NCI-H524 treated with DMSO at 0.1 percent for 48 hours (cell line): Measurements from ENCODE around the gene NPHP4.

ENCODE experiments used
- DNase-seq: peaks from one replicate; lab custom pipeline; 2025; lab: John Stamatoyannopoulos, UW

NPHP4 gene

GRCh38 chr1:5989286-5989605 lies 3.0 kb downstream of the NPHP4 start:
- DNase-seq = no peak

DNA sequence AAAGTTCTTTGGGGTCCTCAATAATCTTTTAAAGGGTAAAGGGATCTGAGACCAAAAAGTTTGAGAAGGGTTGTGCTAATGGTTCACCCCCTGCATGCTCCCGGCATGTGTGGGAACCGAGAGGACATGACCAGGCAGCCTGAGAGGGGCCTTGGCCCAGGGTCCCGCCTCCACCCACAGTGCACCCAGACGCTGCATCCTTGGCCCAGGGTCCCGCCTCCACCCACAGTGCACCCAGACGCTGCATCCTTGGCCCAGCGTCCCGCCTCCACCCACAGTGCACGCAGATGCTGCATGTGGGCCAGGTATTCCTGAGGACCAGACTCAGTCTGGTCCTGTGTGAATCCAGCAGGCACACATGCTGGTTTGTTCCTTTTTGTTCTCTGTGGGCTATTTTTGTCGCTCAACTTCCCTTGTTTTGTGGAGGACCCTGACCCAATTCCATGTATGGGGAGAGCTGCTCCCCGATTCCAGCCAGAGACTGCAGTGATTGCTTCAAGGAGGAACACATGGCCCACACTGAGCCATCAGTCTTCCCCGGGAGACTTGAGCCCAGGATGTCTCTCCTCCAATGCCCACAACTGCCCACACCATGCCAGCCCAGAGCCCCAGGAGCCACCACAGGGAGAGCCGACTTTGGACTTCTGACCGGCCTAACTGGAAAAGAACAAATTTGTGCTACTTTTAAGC lies 3.5 kb downstream of the NPHP4 start:
- DNase-seq = no peak

- no peak for DNase-seq
These were observed 6.2 kb downstream of the NPHP4 start for GRCh38 chr1:5986018-5986417.

DNA sequence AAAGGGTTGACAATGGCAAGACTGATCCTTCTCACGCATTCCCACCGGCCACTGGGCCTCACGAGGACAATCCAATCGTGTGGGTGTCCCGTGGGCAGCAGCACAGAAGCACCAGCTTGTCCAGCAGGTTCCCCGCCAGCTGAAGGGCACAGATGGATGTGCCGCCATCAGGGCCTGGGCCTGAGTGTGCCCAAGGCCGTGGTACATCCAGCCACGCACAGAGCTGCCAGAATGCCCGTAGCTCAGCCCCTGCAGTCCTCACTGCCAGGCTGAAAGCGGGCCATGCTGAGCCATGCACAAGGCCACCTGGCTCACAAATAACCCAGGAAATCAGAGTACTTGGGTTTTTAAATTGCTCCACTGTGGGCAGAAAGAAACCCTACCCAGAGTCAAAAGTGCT lies 7.0 kb downstream of the NPHP4 start:
- no peak for DNase-seq

DNA sequence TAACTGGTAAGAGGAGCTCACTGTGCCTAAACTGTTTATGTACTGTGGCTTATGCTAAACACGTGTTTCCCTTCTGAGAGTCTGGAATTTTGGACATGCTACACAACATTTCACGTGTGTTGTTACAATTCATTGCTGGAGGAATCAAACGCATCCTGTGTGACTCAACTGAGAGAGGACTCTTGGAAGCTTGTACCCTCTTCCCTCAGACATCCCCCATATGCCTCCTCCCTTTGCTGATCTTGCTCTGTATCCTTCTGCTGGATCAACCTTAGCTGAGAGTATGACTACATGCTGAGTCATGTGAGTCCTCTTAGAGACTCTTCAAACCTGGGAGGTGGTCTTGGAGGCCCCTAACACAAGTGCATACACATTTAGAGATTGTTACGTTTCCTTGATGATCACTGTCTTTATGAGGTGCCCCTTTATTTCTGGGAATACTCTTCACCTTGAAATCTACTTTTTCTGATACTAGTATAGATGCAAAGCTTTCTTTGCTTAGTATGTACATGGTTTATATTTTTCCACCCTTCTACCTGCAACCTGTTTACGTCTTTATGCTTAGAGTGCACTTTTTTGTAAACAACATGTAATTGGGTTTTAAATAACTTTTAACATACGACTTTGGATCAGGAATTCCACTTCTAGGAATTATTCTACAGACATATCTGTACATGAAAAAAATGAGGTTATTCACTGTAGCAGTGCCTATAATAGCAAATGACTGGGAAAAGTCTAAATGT lies 8.7 kb downstream of the NPHP4 start:
- DNase-seq = no peak

- DNase-seq = no peak
These were observed 9.4 kb downstream of the NPHP4 start for GRCh38 chr1:5982868-5983267.

- DNase-seq = no peak
These were observed 9.9 kb downstream of the NPHP4 start for GRCh38 chr1:5982276-5982675.

GRCh38 chr1:5981009-5981380 lies 11.2 kb downstream of the NPHP4 start:
- no peak for DNase-seq

- peak; percentile 2 for DNase-seq
These were observed 11.8 kb downstream of the NPHP4 start for GRCh38 chr1:5980314-5981008.

DNA sequence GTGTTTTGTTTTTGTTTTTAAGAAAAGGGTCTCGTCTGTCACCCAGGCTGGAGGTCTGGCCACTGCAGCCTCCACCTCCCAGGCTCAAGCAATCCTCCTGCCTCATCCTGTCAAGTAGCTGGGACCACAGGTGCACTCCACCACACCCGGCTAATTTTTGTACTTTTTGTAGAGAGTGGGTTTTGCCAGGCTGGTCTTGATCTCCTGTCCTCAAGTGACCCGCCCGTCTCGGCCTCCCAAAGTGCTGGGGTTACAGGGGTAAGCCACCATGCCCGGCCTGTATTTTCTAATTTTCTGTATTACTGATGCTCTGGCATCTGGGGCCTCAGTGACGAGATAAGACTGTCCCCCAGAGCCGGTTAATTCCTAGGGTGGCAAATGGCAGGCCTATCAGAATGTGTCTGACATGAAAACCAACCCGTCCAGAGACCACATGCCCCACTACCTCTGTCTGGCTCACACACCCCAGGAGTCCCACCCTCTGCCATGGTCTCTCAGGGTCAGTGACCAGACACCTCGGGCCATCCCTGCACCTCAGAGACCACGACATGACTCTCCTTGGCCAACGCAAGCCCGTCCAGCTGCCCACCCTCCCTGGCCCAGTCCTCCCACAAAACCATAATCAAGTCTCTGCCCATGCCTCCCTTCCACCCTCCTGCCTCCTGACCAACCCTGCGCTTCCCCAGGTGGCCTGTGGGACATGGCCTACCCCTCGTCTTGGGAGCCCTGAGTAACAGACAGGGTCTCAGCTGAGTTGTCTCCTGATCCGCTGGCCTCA lies 12.5 kb downstream of the NPHP4 start:
- no peak for DNase-seq

DNA sequence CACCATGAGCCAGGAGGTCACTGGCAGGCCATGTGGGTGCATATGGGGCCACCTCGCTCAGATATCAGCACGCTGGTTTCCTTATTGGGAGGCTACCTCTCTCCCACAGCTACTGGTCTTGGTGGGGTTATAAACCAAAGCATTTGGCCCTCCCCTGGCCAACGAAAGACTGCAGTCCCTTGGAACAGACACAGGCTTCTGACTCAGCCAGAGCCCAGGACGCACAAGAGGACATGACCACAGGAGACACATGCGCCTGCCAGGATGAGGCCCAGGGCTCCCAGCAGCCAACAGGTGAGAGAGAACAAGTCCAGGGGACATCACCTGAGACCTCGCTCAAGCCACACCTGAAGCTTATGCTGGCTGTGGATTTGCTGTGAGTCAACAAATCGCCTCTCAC lies 13.8 kb downstream of the NPHP4 start:
- no peak for DNase-seq

DNA sequence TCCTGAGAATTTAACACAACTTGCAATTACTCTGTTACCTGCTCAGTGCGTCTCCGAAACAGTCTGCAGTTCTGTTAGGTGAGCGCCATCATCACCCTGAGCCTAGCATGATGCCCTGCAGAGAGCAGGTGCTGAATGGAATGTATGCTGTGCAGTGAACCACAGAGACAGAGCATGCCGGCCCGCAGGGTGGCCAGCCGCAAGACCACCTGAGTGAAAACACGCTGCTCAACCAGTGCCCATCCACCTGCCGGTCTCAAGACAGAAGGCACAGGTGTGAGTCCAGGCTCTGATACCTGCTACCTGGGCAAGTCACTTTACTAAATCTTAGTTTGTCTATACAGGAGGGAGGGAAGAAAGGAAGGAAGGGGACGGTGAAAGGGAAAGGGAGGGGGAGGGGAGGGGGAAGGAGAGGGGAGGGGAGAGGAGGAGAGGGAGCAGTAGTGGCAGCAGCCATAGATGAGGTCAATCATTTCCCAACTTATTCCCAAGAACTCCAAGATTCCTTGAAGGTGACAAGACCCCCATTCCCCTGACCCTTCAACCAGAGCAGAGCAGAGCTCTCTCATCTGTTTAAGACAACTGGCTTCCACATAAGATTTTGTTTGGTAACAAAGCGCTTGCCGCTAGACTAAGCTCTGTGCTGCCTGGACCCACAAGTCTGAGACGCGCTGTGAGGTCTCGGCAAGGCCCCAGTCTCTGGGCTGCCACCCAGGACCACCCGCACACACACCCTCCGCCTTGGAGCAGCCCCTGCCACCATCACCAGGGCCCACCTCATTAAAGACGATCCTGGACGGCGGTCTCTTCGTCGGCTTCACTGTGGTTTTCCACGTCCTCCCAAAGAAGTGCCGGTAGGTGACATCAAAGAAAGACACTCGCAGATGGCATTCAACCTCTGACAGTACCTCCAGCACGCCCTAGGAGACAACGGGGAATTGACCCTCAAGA lies 14.5 kb downstream of the NPHP4 start:
- DNase-seq = no peak

DNA sequence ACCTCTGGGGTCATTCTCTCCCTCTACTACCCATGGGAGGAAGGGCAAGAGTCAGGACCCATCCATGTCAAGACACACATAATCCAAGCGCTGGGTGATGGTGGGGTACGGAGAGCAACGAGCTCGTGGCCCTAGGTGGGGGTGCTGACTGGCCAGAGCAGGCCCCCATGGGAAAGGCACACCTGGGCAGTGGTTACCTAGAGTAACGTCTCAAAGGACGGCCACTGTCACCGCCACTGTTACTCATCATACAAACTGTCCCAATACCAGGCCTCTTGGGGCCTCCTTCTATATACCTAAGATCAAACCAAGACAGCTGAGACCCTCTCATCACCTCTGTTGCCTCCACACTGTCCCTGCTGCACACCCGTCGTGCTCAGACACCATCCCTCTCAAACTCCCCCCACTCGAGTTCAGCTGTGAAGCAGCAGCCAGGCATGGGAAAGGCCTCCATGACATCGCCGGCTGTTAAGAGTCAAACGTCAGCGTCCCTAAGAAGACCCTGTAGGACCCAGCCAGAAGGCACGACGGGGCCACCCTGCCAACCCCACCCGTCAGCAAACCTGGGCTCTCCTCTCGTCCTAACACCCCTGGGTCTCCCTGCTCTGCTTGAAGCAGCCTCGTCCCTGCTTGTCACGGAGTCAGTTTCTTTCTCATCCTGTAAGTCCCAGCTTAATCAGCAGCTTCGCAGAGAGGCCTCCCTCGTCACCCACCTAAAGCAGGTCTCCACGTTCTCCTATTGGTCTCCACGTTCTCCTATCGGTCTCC lies 15.3 kb downstream of the NPHP4 start:
- DNase-seq = no peak

DNA sequence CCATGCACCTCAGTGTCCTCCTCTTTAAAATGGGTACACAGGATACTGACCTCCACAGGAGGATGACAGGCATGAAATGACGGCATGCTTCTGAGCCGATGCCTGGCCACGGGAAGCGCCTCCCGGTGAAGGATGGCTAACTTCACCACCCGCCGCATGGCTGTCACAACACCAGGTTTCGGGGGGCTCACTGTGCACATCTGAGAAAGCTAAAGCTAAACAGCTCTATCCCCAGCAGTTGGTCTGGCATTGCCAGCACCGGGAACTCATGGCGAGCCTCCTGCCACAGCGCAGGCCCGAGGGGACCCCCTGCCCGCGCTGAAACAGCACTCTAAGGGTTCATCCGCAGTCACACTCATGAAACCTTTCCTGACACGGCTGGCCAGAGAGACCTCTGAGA lies 16.0 kb downstream of the NPHP4 start:
- DNase-seq = no peak

GRCh38 chr1:5975133-5975880 lies 16.9 kb downstream of the NPHP4 start:
- no peak for DNase-seq

DNA sequence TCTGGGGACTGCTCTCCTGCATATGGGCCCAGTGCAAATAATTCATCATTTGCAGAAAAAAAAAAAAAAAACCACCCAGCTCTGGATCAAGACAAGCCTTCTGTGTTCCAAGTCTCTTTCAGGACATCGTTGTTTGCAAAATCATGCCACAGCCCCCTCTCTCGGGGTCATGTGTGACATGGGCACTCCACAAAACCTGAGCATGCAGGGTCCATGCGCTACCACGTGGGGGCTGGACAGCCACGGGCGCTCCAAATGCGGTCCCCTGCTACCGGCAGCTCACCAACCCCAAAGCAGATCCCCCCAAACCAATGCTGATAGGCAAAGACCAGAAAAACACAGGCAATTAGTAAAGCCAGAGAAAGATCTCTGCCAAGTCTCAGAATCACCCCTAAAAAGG lies 17.6 kb downstream of the NPHP4 start:
- DNase-seq = no peak

DNA sequence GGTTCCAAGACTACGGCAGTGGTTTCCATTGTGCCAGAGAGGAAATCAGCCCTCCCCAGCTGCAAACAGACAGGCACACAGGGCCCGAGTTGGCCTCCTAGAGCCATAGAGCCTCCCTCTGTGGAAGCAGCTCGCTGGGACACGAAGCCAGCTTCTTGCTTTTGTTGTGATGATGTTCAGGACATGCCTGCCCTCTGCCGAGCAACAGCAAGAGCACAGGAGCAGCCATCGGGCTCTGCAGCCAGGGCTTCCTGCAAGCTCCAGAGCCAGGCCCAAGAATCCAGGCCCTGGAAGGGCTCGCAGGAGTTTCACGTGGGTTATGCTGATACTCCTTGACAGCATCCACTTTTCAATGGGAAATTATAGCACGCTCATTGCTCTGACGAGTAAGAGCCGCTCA lies 18.5 kb downstream of the NPHP4 start:
- no peak for DNase-seq

GRCh38 chr1:5972198-5972520 lies 20.1 kb downstream of the NPHP4 start:
- DNase-seq = no peak

- DNase-seq = no peak
These were observed 20.6 kb downstream of the NPHP4 start for GRCh38 chr1:5971471-5972197.
